Measurements from ENCODE around the gene NPDC1.
"Not testable (repeated sequence)": the region's sequence is repeated elsewhere in the genome, so short reads cannot be mapped to it uniquely, and the experiment has no call there.

Gene NPDC1

DNA sequence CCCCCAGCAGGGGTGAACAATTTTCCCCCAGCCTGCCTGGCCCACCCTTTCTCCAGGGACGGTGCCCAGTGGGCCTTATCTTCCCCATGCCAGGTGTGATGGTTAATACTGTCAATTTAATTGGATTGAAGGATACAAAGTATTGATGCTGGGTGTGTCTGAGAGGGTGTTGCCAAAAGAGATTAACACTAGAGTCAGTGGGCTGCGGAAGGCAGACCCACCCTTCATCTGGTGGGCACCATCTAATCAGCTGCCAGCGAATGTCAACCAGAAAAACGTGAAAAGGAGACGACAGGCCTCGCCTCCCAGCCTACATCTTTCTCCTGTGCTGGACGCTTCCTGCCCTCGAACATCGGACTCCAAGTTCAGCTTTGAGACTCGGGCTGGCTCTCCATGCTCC, 8.5 kb downstream of the NPDC1 start:
- Histone ChIP-seq H3K4me3 (ENCODE audit: insufficient read depth, low read depth, low read length) (no peak overlapping the region), H3K9me3 (ENCODE audit: control insufficient read depth, low read length) (no peaks in the 10 kb centered on the region), H3K27ac (ENCODE audit: insufficient read depth, low read depth, low read length, poor library complexity, severe bottlenecking) (no peak overlapping the region), H3K27me3 (ENCODE audit: control insufficient read depth, insufficient read depth, low read length, poor library complexity, severe bottlenecking) (peaks cover 5% of the 10 kb centered on the region), H3K36me3 (ENCODE audit: control insufficient read depth, insufficient read depth, low read length) (peaks cover 4% of the 10 kb centered on the region), H3K4me1 (ENCODE audit: control insufficient read depth, insufficient read depth, low read length) (no peaks in the 10 kb centered on the region)
- 93 to 95% methylated on average over 10 of the region's 10 CpGs for WGBS, 2 experiments

DNA sequence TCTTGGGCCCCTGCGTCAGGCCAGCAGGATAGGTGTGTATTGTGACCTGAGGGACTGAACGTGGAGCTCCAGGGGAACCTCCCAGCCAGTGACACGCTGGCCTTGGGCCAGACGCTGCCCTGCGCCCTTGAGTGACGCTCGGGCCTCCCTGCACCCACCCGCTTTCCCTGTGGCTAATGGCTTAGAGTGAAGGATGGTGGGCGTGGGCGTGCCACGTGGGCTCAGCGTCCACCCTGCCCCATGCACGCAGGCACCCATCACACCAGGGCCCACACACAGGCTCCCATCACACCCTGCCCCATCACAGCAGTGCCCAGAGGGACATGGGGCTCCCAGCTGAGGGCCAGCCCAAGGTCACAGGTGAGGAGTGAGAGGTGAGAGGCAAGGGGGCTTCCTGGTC, 8.9 kb downstream of the NPDC1 start:
- H3K9me3 ChIP-seq (ENCODE audit: control insufficient read depth, low read length) = no peaks in the 10 kb centered on the region
- no peak overlapping the region for H3K27ac ChIP-seq (ENCODE audit: insufficient read depth, low read depth, low read length, poor library complexity, severe bottlenecking)
- H3K4me1 ChIP-seq (ENCODE audit: control insufficient read depth, insufficient read depth, low read length) = no peaks in the 10 kb centered on the region
- H3K4me3 ChIP-seq (ENCODE audit: insufficient read depth, low read depth, low read length) = no peak overlapping the region
- WGBS, 2 experiments = 89 to 96% methylated on average over 13 of the region's 13 CpGs
- H3K36me3 ChIP-seq (ENCODE audit: control insufficient read depth, insufficient read depth, low read length) = peaks cover 4% of the 10 kb centered on the region
- H3K27me3 ChIP-seq (ENCODE audit: control insufficient read depth, insufficient read depth, low read length, poor library complexity, severe bottlenecking) = peaks cover 5% of the 10 kb centered on the region

DNA sequence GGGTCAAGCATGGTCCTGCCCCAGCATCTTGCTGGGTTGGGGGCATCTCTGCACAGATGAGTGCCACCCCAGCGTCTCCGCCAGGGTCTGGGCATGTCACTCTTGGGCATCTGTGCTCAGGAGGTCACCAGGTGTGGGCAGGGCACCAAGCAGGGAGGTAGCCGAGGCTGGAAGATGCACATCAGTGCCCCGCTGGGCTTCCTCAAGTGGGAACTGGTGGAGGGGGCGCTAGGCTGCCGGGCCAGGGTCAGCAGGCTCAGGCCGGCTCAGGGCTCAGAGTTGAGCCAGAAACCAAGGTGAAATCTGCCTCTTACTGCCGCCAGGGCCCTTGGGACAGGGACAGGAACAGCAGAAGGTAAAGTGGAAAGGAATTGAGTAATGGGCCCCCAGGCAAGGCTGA, 10.0 kb downstream of the NPDC1 start:
- H3K4me3 ChIP-seq (ENCODE audit: insufficient read depth, low read depth, low read length) = no peak overlapping the region
- H3K9me3 ChIP-seq (ENCODE audit: control insufficient read depth, low read length) = no peaks in the 10 kb centered on the region
- WGBS, 2 experiments = 83 to 87% methylated on average over 8 of the region's 8 CpGs
- peaks cover 5% of the 10 kb centered on the region for H3K27me3 ChIP-seq (ENCODE audit: control insufficient read depth, insufficient read depth, low read length, poor library complexity, severe bottlenecking)
- no peak overlapping the region for H3K27ac ChIP-seq (ENCODE audit: insufficient read depth, low read depth, low read length, poor library complexity, severe bottlenecking)
- H3K4me1 ChIP-seq (ENCODE audit: control insufficient read depth, insufficient read depth, low read length) = no peaks in the 10 kb centered on the region
- peaks cover 4% of the 10 kb centered on the region for H3K36me3 ChIP-seq (ENCODE audit: control insufficient read depth, insufficient read depth, low read length)

- Histone ChIP-seq H3K27me3 (ENCODE audit: control insufficient read depth, insufficient read depth, low read length, poor library complexity, severe bottlenecking) (peaks cover 5% of the 10 kb centered on the region), H3K4me3 (ENCODE audit: insufficient read depth, low read depth, low read length) (no peak overlapping the region), H3K27ac (ENCODE audit: insufficient read depth, low read depth, low read length, poor library complexity, severe bottlenecking) (no peak overlapping the region), H3K4me1 (ENCODE audit: control insufficient read depth, insufficient read depth, low read length) (no peaks in the 10 kb centered on the region), H3K36me3 (ENCODE audit: control insufficient read depth, insufficient read depth, low read length) (peaks cover 4% of the 10 kb centered on the region), H3K9me3 (ENCODE audit: control insufficient read depth, low read length) (no peaks in the 10 kb centered on the region)
- 32 to 36% methylated on average over 9 of the region's 9 CpGs for WGBS, 2 experiments
These were observed 10.5 kb downstream of the NPDC1 start for GRCh38 chr9:137035507-137035834.

DNA sequence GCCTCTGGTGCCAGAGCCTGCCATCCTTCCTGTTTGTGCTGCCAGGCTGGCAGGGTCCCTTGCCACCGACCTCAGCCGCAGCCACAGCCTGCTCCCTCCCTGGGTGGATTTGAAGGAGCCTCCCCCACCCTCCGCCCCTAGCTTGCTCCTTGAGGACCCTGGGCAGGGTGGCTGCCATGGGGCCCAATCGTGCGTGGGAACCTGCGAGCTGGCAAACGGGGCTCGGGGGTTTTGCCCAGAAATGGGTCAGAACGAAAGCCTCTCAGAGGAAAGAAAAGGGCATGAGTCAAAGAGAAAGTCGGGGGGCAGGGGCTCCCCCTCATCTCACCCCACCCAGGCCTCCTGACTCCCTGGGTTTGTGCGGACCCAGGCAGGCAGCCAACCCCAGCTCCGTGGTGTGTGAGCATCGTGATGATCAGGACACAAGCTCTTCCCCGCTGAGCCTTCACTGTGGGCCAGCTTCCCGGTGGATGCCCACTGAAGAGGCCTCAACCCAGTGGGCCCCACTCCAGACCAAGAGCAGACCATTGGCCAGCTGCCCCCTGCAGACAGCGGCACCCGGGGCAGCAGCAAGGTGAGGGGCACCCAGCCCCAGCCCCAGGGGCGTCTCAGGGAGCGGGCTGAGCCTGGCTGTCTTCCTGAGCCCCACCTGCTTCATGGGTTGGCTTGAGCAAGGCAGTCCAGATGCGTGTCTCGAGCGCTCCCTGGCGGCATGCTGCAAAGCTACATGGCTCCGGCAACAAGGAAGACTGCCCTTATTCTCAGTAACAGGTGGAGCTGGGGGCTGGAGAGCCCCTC, 11.1 kb downstream of the NPDC1 start:
- Histone ChIP-seq H3K27ac (ENCODE audit: insufficient read depth, low read depth, low read length, poor library complexity, severe bottlenecking) (no peak overlapping the region), H3K4me3 (ENCODE audit: insufficient read depth, low read depth, low read length) (no peak overlapping the region), H3K9me3 (ENCODE audit: control insufficient read depth, low read length) (no peaks in the 10 kb centered on the region), H3K36me3 (ENCODE audit: control insufficient read depth, insufficient read depth, low read length) (peaks cover 4% of the 10 kb centered on the region), H3K27me3 (ENCODE audit: control insufficient read depth, insufficient read depth, low read length, poor library complexity, severe bottlenecking) (peaks cover 5% of the 10 kb centered on the region), H3K4me1 (ENCODE audit: control insufficient read depth, insufficient read depth, low read length) (no peaks in the 10 kb centered on the region)
- 40 to 44% methylated on average over 24 of the region's 24 CpGs for WGBS, 2 experiments

GRCh38 chr9:137034039-137034708, 11.8 kb downstream of the NPDC1 start:
- H3K36me3 ChIP-seq (ENCODE audit: control insufficient read depth, insufficient read depth, low read length) = peaks cover 2% of the 10 kb centered on the region
- H3K27me3 ChIP-seq (ENCODE audit: control insufficient read depth, insufficient read depth, low read length, poor library complexity, severe bottlenecking) = peaks cover 7% of the 10 kb centered on the region
- H3K4me3 ChIP-seq (ENCODE audit: insufficient read depth, low read depth, low read length) = no peak overlapping the region
- no peaks in the 10 kb centered on the region for H3K9me3 ChIP-seq (ENCODE audit: control insufficient read depth, low read length)
- peaks cover under 1% of the 10 kb centered on the region for H3K4me1 ChIP-seq (ENCODE audit: control insufficient read depth, insufficient read depth, low read length)
- WGBS, 2 experiments = 85 to 86% methylated on average over 13 of the region's 15 CpGs
- H3K27ac ChIP-seq (ENCODE audit: insufficient read depth, low read depth, low read length, poor library complexity, severe bottlenecking) = no peak overlapping the region

DNA sequence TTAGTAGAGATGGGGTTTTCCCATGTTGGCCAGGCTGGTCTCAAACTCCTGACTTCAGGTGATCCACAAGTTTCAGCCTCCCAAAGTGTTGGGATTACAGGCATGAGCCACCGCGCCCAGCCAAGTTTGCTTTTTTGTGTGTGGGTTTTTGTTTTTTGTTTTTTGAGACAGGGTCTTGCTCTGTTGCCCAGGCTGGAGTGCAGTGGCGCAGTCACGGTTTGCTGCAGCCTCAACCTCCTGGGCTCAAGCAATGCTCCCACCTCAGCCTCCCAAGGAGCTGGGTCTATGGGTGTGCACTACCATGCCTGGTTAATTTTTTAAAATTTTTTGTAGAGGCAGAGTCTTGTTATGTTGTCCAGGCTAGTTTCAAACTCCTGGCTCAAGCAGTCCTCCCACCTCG, 12.5 kb downstream of the NPDC1 start:
- H3K9me3 ChIP-seq (ENCODE audit: control insufficient read depth, low read length); H3K36me3 ChIP-seq (ENCODE audit: control insufficient read depth, insufficient read depth, low read length); H3K4me3 ChIP-seq (ENCODE audit: insufficient read depth, low read depth, low read length); H3K4me1 ChIP-seq (ENCODE audit: control insufficient read depth, insufficient read depth, low read length); H3K27ac ChIP-seq (ENCODE audit: insufficient read depth, low read depth, low read length, poor library complexity, severe bottlenecking): not testable (repeated sequence)
- 88 to 95% methylated on average over 5 of the region's 5 CpGs for WGBS, 2 experiments
- peaks cover 14% of the 10 kb centered on the region for H3K27me3 ChIP-seq (ENCODE audit: control insufficient read depth, insufficient read depth, low read length, poor library complexity, severe bottlenecking)

DNA sequence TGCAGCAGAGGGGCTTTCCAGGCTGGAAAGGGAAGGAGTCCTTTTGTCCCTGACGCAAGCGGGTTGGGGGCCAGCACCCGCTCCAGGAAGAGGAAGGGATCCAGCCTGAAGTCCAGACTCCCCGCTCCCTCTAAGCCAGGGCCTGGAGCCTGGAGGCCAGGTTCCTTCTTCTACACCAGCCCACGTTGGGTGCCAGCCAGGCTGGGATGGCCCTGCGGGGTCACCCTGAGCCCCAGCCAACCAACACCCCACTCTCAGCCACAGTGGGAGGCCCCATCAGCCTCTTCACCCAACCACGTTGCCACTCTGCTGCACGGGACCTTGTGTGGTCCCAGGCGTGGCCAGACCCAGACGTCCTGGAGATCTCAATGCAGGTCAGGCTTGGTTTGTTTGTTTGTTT, 13.1 kb downstream of the NPDC1 start:
- Histone ChIP-seq H3K9me3 (ENCODE audit: control insufficient read depth, low read length) (no peaks in the 10 kb centered on the region), H3K4me3 (ENCODE audit: insufficient read depth, low read depth, low read length) (no peak overlapping the region), H3K36me3 (ENCODE audit: control insufficient read depth, insufficient read depth, low read length) (no peaks in the 10 kb centered on the region), H3K4me1 (ENCODE audit: control insufficient read depth, insufficient read depth, low read length) (peaks cover 7% of the 10 kb centered on the region), H3K27me3 (ENCODE audit: control insufficient read depth, insufficient read depth, low read length, poor library complexity, severe bottlenecking) (peaks cover 16% of the 10 kb centered on the region), H3K27ac (ENCODE audit: insufficient read depth, low read depth, low read length, poor library complexity, severe bottlenecking) (no peak overlapping the region)
- WGBS, 2 experiments = 85 to 89% methylated on average over 10 of the region's 10 CpGs

DNA sequence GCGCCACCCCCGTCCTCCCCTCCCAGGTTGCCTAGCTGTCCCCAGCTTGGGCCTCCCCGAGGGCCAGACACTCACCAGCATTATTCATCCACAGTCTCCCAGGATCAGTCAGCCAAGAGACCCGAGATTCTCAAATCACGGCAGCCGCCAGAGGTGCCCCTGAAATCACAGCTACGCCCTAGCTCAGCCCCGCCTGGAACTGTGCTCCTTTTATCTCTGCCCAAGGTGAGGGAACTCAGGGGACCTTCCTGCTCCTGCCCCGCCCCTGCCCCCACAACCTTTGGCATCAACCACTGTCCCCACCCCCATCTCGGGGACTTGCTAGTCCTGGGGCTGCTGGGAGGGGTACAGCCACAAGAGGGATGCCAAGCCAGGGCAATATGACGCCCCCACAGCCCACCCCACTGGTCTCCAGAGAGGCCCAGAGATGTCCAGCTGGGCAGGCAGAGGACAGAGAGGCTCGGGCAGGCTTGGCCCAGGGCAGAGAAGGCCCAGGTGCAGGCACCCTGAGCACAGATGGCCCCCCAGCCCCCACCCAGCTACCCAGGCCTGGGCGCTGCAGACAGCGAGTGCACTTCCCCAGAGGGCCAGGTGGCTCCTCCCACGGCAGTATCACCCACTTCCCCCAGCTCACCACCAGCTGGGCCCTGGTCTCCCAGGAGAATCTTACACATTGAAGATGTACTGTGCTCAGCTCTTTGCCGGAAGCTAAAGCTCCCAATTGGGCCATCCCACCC, 13.9 kb downstream of the NPDC1 start, which contains the start of gene FUT7:
Gene FUT7 (minus strand): TSS at position 185 of the 737 bp plus-strand sequence. CDS start 97 bp downstream, at position 88.
- Histone ChIP-seq H3K27me3 (ENCODE audit: control insufficient read depth, insufficient read depth, low read length, poor library complexity, severe bottlenecking) (peaks cover 23% of the 10 kb centered on the region), H3K9me3 (ENCODE audit: control insufficient read depth, low read length) (no peaks in the 10 kb centered on the region), H3K36me3 (ENCODE audit: control insufficient read depth, insufficient read depth, low read length) (no peaks in the 10 kb centered on the region), H3K4me1 (ENCODE audit: control insufficient read depth, insufficient read depth, low read length) (peaks cover 11% of the 10 kb centered on the region), H3K27ac (ENCODE audit: insufficient read depth, low read depth, low read length, poor library complexity, severe bottlenecking) (no peak within 1 kb of the TSS), H3K4me3 (ENCODE audit: insufficient read depth, low read depth, low read length) (no peak within 1 kb of the TSS)
- WGBS, 2 experiments = 83 to 85% methylated on average over 16 of the region's 16 CpGs

All from ectodermal cell (in vitro differentiated cells).